Glomerular visceral epithelial cell (primary cell): Measurements from ENCODE around the gene NCOA7.
"Not testable (repeated sequence)": the region's sequence is repeated elsewhere in the genome, so short reads cannot be mapped to it uniquely, and the experiment has no call there.

Experiments
- DNase-seq: peaks from one replicate; pipeline ENCODE4 v3.0.0-alpha.2; 2016; ENCODE audit errors: extremely low spot score

NCOA7 gene

DNA sequence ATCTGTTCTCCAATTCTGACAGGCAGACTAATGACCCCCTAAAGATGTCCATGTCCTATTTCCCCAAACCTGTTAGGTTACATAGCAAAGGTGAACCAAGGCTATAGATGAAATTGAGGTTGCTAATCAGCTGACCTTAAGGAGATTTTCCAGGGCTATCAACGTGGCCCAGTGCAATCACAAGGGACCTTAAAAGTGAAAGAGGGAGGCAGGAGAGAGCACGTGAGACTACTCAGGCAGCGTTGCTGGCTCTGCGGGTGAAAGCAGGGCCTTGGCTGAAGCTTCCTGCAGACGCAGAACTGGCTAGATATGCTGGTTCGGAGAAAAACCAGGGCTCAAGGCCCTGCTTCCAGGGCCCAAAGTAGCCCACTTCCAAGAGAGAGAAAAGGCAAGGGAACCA lies 78.7 kb downstream of the NCOA7 start:
- no peak for DNase-seq

DNA sequence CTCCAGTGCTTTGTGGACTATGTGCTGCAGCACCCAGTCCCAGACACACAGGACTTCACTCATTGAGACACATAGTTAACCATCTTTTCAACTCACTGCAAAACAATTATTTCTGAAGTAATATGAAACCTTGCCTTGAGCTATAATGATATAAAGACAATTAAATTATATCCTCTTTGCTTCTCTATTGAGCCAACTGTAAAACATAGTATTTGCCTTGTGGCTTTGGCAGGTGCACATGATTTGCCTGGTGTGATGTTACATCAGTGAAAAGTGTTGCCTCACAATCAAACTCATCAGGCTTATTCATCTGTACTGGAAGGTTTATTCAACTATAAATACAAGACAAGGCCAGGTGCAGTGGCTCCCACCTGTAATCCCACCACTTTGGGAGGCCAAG lies 80.6 kb downstream of the NCOA7 start:
- DNase-seq, result no peak

- no peak for DNase-seq
These were observed 81.6 kb downstream of the NCOA7 start for GRCh38 chr6:125872259-125872921.

GRCh38 chr6:125882243-125882642 lies 91.5 kb downstream of the NCOA7 start:
- no peak for DNase-seq

- no peak for DNase-seq
These were observed 94.0 kb downstream of the NCOA7 start for GRCh38 chr6:125884634-125885371.

DNA sequence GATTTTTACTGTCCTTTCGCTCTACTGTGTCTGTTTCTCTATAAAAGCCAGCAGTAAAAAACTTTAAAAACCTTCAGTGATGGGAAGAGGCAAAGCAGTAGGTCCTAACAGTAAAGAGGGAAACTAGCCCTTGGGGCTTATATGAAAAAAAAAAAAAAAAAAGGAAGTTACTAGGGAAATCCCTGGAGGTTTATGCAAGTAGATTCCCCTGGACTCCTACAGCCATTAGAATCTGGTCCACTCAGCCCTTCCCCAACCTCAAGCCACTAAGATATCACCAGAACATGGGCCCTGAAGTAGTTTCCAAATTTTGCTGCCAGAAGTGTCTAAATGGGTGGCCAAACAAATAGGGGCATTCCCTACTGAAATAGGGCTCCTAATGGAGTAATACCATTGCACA lies 95.3 kb downstream of the NCOA7 start:
- DNase-seq, result no peak

- no peak for DNase-seq
These were observed 96.2 kb downstream of the NCOA7 start for GRCh38 chr6:125886914-125887313.

DNA sequence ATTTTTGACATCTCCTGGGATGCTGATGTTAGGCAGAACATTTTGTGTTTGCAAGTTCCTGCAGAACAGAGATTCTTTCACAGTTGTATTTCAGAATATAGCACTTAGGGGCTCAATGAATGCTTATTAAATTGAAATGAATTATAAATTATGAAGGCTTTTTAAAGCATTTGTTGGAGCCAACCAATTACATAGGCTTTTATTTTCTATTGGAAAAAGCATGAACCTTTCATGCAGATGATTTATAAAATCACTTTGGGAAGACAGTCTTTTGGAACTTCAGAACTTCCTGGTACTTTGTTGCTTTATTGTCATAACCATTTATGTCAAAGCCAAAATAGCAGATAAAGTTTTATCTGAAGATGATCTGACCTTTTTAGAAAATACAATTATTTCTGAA lies 96.6 kb downstream of the NCOA7 start:
- no peak for DNase-seq

- DNase-seq, result no peak
These were observed 98.4 kb downstream of the NCOA7 start for GRCh38 chr6:125888989-125889656.

- DNase-seq, result peak; percentile 65
These were observed 109.0 kb downstream of the NCOA7 start for GRCh38 chr6:125899726-125900182.

GRCh38 chr6:125904871-125905270 lies 114.1 kb downstream of the NCOA7 start:
- DNase-seq, result peak; percentile 94

- peak; percentile 20 for DNase-seq
These were observed 115.6 kb downstream of the NCOA7 start for GRCh38 chr6:125906158-125906998.

GRCh38 chr6:125910527-125910926 lies 119.8 kb downstream of the NCOA7 start:
- no peak for DNase-seq

DNA sequence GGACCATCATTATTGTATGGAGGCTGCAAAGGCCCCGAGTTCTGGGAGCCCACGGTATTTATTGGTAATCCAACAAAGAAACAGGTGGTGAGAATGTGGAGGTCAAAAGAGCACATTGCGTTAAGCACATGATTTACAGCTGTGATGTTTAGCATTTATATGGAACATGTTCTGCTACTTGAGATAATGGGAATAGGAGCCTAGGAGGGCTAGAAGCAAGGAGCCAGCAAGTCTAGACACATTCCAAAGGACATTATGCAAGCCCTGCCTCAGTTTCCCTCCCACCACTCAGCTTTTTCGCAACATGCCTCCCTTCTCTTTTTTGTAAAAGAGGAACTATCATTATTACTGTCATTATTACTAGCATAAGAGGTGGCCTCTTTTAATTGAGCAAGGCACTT lies 120.3 kb downstream of the NCOA7 start:
- DNase-seq, result not testable (repeated sequence)

DNA sequence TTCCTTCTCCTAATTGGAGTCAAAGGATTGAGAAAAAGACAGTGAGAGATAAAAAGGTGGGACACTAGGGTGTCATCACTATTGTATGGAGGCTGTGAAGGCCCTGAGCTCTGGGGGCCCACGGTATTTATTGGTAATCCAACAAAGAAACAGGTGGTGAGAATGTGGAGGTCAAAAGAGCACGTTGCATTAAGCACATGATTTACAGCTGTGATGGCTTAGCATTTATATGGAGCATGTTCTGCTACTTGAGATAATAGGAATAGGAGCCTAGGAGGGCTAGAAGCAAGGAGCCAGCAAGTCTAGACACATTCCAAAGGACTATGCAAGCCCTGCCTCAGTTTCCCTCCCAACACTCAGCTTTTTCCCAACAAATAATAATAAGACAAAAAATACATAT lies 121.7 kb downstream of the NCOA7 start:
- DNase-seq, result not testable (repeated sequence)

- DNase-seq, result no peak
These were observed 122.4 kb downstream of the NCOA7 start for GRCh38 chr6:125913145-125913544.

GRCh38 chr6:125913864-125914351 lies 123.1 kb downstream of the NCOA7 start:
- DNase-seq, result peak; percentile 73

- DNase-seq, result no peak
These were observed 127.5 kb downstream of the NCOA7 start for GRCh38 chr6:125918230-125918629.

DNA sequence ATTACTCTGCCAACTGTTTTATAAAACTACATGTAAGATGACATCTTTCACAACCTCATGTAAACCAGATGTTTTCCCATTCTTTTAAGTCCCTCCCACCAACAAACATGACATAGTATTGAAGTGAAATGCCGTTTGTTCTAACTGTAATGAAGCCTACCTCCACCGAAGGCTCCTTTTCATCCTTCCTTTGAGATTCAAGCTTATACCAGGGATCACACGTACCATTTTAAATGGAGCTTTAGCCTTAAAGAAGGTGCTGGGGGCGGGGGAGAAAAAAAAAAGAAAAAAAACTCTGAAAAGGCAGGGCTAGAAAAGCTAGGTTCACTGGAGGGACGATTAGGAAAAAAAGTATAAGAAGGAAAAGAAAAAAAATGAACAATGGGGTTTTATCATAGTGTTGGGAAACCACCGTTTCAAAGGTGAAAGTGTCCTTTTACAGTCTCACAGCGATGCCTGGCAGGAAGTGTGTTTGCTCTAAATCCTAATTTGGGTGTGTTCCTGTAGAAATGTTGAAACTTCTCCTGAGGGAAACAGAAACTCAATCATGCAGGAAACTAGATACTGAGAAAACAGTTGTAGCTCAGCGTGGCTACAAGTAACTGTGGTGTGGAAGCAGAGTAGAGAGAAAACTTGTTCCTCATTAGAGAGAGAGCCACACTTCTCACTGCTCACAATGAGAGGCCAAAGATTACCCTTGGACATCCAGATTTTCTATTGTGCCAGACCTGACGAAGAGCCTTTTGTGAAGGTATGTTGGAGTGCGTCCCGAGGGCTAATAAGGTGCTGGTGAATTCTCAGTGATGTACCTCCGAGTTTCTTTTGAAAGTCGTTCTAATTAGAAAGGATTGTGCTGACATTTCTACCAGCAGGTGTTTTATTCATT lies 128.2 kb downstream of the NCOA7 start:
- DNase-seq, result peak; percentile 78

DNA sequence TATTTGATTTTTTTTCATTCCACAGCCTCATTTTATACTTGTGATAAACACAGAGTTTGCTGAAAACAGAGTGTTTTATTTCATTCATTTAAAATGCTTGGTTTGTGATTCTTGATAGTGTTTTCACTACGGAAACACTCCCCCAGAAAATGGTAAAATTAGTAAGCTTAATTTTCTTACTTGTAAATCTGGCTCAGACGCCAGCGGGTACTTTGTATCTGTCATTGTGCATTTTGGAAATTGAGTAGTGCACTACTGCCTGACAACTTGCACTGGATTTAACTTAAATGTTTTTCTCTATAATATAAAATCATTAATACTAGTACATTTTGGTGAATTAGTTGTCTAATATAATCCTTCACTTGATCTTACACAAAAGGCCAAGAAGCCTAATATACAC lies 128.9 kb downstream of the NCOA7 start:
- DNase-seq, result no peak
